ENCODE data around the gene EPHA6.
"Not testable (repeated sequence)": the region's sequence is repeated elsewhere in the genome, so short reads cannot be mapped to it uniquely, and the experiment has no call there.

The EPHA6 gene

GRCh38 chr3:96900566-96900965 is 86.2 kb downstream of the EPHA6 start:
- in situ Hi-C loops (cut with HindIII; ENCODE audit: low sequenced_read_pairs), result no loop called here

GRCh38 chr3:96915445-96915844 is 101.1 kb downstream of the EPHA6 start:
- in situ Hi-C loops (cut with HindIII; ENCODE audit: low sequenced_read_pairs), result no loop called here

DNA sequence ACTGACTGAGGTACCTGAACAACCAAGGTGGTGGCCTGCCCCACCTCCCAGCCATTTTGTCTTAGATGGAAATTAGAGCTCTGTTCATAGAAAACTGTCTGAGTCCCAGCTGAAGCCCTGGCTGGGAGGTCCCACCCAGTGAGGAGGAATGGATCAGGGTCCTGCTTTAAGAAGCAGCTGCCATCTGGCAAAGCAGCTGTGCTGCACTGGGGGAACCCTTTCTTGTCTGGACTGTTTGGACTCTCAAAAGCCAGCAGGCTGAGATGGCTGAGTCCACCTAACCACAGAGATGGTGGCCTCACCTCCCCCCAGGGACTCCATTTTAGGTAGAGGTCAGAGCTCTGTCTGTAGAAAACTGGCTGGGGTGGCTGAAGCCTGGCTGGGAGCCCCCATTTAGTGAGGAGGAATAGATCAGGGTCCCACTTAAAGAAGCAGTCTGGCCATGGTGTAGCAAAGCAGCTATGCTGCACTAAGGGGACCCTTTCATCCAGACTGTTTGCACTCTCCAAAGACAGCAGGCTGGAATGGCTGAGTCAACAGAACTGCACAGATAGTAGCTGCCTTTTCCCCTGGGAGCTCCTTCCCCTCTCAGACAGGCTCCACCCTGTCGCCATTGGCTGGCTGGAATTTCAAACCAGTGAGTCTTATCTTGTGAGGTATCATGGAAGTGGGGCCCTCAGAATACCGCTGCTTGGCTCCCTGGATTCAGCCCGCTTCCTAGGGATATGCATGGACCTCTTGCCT is 116.9 kb downstream of the EPHA6 start:
- in situ Hi-C loops (cut with HindIII; ENCODE audit: low sequenced_read_pairs), result no loop called here

- in situ Hi-C loops (cut with HindIII; ENCODE audit: low sequenced_read_pairs), result not testable (repeated sequence)
Observed at GRCh38 chr3:96942131-96942530, 127.7 kb downstream of the EPHA6 start.

DNA sequence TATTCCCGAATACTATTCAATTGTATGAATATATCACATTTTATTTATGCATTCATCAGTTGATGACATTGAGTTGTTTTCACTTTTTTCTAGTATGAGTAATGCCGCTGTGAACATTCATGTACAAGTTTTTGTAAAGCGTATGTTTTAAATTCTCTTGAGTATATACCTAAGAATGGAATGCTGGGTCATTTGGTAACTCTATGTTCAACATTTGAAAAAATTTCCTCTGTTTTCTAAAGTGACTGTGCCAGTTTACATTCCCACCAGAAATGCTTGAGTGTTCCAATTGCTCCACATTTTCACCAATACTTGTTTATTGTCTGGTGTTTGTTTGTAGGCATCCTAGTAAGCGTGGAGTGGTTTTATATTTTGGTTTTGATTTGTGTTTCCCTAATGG is 144.5 kb downstream of the EPHA6 start:
- in situ Hi-C loops (cut with HindIII; ENCODE audit: low sequenced_read_pairs), result no loop called here

DNA sequence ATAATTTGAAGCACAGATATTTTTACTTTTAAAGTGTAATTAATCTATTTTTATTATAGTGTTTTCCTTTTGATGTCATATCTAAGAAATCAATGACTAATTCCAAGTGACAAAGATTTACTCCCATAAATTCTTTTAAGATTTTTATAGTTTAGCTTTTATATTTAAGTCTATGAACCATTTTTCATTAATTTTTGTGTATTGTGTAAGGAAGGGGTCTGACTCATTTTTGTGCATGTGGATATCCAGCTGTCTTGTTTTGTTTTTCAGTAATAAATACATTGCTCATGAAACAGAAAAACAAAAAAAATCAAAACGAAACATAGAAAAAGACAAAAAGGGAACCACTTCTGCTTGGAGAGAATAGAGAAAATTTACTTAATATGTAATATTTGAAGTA is 145.1 kb downstream of the EPHA6 start:
- in situ Hi-C loops (cut with HindIII; ENCODE audit: low sequenced_read_pairs), result no loop called here

- in situ Hi-C loops (cut with HindIII; ENCODE audit: low sequenced_read_pairs), result no loop called here
Observed at GRCh38 chr3:96959901-96960641, 145.7 kb downstream of the EPHA6 start.

DNA sequence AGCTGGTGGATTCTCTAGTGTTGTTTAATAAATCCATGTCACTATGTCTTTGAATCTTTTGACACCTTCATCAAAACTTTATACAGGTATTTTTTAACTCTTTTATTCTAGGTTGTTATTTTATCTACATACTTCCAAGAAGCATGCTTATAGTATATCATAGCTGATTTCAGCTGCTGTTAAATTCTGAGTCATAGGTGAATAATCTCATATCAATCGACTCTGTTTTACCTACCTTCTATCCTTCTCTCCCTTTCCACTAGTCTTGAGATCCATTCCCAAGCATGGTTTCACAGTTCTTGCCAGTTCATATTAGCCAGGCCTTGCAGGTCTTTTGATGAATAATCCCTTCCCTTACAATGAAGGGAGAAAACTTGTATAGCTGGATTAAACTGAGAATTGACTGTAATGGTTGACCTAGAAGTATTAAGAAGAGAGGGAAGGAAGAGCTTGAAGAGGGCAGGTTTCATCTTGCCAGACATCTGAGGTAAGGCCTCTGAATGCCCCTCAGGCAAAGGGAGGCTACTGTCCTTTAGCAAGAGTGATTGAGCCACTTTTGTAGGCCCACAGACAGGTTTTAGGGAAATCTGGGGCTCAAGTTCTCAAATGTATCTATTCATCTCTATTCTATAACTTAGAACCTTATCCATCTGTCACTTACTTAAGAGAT is 146.4 kb downstream of the EPHA6 start:
- in situ Hi-C loops (cut with HindIII; ENCODE audit: low sequenced_read_pairs), result no loop called here

DNA sequence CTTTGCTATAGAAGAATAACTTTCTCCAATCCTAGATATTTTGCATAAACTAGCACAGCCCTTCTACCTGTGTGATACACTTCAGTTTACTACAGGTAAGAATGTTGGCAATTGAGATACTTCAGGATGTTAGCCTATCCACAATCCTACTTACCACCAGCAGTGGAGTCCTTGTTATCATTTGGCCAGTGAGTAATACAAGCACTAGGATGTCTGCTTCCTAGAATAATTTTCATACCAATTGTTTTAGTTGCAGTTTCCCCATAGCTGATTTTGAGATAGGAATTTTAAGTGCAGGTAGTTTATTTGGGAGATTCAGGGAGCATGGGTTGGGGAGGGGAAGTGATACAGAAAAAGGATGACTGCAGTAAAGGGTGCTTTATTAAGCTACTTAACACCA is 147.2 kb downstream of the EPHA6 start:
- in situ Hi-C loops (cut with HindIII; ENCODE audit: low sequenced_read_pairs), result no loop called here

DNA sequence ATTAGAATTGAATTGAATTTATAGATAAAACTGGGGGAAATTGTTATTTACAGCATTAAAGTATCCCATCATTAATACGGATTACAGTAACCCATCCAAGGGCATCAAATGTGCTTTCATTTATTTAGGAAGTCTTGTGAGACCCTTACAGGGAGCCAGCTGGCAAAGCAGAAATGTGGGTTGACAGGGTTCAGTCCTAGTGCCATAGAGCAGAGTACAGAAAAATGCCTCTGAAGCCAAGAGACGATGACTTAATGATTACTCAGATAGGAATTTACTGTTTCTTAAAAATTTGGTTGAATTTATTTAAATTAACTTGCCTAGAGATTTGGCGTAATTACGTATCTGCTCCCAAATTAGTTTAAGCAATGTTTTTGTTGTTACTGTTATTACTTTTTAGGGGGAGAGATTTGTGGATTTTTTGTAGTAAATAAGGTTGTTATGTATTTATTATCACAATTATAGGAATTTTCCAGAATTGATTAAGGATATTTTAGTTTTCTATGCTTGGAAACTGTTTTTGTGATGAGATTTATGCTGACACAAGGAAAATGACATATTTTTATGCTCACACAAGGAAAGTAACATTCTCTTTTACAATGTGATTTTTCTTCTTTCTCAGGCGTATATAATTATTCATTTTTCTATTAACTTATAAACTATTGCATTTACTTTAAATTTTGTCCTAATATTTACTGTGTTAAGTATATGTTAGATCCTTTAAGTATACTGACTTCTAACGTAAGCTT is 152.0 kb downstream of the EPHA6 start:
- in situ Hi-C loops (cut with HindIII; ENCODE audit: low sequenced_read_pairs), result no loop called here

DNA sequence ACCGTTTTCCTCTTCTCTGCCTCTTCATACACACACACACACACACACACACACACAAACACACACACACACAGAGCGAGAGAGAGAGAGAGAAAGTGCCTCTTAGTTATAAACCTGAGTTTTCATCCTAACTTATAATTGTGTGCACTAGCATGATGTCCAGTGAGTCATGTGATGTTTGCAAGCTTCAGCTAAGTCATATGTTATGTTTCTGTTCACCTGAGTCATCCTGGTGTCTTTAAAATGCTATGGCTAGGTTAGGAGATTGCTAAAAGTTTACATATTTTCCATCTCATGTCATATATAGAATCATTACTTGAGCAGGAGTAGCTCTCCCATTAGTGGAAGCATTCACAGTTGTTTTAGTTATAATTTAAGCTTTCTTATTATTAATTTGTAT is 155.8 kb downstream of the EPHA6 start:
- in situ Hi-C loops (cut with HindIII; ENCODE audit: low sequenced_read_pairs), result no loop called here

- in situ Hi-C loops (cut with HindIII; ENCODE audit: low sequenced_read_pairs), result no loop called here
Observed at GRCh38 chr3:96977671-96978070, 163.3 kb downstream of the EPHA6 start.

- in situ Hi-C loops (cut with HindIII; ENCODE audit: low sequenced_read_pairs), result not testable (repeated sequence)
Observed at GRCh38 chr3:96983716-96984115, 169.3 kb downstream of the EPHA6 start.

DNA sequence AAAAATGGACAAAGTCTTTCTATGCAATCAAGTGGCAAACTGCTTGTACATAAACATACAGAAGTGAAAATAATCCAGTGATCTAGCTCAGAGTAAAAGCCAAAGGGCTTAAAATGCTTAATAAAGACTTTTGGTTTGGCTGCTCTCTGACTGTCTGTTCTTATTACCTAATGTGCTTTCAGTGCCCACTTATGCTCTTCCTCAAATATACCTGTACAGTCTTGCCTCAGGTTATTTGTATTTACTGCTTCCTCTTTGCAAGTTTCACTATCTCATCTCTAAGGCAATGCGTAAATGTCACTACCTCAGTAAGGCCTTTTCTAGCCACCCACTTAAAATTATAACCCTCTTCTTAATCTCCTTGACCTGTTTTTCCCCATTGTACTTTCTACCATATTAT is 171.8 kb downstream of the EPHA6 start:
- in situ Hi-C loops (cut with HindIII; ENCODE audit: low sequenced_read_pairs), result no loop called here

DNA sequence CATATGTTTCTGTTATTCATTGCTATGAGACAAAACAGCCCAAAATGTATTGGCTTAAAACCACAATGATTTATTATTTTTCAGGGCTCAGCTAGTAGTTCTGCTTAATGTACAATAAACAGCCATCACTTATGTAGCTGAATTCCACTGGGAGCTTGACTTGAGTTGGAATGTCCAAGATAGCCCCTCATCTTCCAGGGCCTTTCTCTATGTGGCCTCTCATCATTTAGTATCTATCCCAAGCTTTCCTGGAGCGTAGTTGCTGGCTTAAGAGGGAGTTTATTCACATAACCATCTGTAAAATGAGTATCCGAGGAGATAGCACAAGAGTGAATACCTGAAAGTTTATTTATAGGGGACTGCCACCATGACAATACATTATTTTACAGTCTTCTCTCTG is 176.8 kb downstream of the EPHA6 start:
- in situ Hi-C loops (cut with HindIII; ENCODE audit: low sequenced_read_pairs), result no loop called here

GRCh38 chr3:96991800-96992365 is 177.5 kb downstream of the EPHA6 start:
- in situ Hi-C loops (cut with HindIII; ENCODE audit: low sequenced_read_pairs), result no loop called here

GRCh38 chr3:96994988-96995387 is 180.6 kb downstream of the EPHA6 start:
- in situ Hi-C loops (cut with HindIII; ENCODE audit: low sequenced_read_pairs), result no loop called here

- in situ Hi-C loops (cut with HindIII; ENCODE audit: low sequenced_read_pairs), result no loop called here
Observed at GRCh38 chr3:96996009-96996408, 181.6 kb downstream of the EPHA6 start.

GRCh38 chr3:97001611-97002010 is 187.2 kb downstream of the EPHA6 start:
- in situ Hi-C loops (cut with HindIII; ENCODE audit: low sequenced_read_pairs), result no loop called here

DNA sequence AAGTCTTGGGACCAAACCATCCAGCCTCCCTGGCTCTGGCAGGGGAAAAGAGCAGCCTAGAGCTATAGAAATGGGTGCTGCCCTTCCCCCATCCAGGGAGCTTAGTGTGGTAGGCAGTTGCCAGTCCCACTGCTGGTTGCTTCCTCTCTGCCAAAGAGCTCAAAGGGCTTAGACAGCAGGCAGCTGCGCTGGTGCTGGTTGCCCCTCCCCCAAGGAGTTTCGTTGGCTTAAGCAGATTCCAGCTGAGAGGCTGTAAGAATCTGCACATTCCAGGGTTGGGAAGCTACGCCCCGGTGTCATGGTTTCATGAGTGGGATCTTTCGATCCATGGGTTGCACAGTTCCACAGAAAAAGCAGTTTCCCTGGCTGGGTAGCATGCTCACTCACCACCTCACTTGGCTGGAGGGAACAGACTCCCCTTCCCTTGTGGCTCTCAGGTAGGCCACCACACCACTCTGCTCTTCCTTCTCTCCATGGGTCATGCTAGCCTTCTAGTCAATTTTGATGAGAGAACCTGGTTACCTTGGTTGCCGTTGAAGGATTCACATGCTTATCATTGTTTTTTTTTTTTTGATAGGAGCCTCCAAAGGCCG is 195.1 kb downstream of the EPHA6 start:
- in situ Hi-C loops (cut with HindIII; ENCODE audit: low sequenced_read_pairs), result no loop called here

All from DLD1 (cell line).